A549 (cell line): ENCODE results near the gene ZNG1A.
"Not testable (repeated sequence)": the region's sequence is repeated elsewhere in the genome, so short reads cannot be mapped to it uniquely, and the experiment has no call there.

ENCODE experiments used
- ESRRA ChIP-seq: fragments of 150-350 bp; IDR thresholded peaks from 2 replicates; pipeline ENCODE4 v1.6.1; 2014; ENCODE audit warnings: mild to moderate bottlenecking, low read length, borderline replicate concordance
- GATA3 ChIP-seq: IDR thresholded peaks from 2 replicates; pipeline ENCODE4 v1.6.1; 2012; ENCODE audit warnings: borderline replicate concordance
- POLR2A ChIP-seq: IDR thresholded peaks from 2 replicates; pipeline ENCODE4 v1.6.1; 2012; ENCODE audit warnings: mild to moderate bottlenecking, low read length
- RCOR1 ChIP-seq: fragments of 150-350 bp; IDR thresholded peaks from 2 replicates; pipeline ENCODE4 v1.6.1; 2014; ENCODE audit warnings: antibody characterized with exemption, low read length, low read depth
- TF ChIP-seq, protein P1 (sequence below): fragments of >200 bp; sonication (Bioruptor Twin); formaldehyde crosslinking; IDR thresholded peaks from 3 replicates; pipeline ENCODE4 v1.5.1; 2016
- TF ChIP-seq, protein P2 (sequence below): IDR thresholded peaks from 2 replicates; pipeline ENCODE4 v1.6.1; 2012
- TF ChIP-seq, protein P3 (sequence below): fragments of 450-650 bp; IDR thresholded peaks from 2 replicates; pipeline ENCODE4 v1.6.1; 2014; ENCODE audit warnings: antibody characterized with exemption

DNA sequence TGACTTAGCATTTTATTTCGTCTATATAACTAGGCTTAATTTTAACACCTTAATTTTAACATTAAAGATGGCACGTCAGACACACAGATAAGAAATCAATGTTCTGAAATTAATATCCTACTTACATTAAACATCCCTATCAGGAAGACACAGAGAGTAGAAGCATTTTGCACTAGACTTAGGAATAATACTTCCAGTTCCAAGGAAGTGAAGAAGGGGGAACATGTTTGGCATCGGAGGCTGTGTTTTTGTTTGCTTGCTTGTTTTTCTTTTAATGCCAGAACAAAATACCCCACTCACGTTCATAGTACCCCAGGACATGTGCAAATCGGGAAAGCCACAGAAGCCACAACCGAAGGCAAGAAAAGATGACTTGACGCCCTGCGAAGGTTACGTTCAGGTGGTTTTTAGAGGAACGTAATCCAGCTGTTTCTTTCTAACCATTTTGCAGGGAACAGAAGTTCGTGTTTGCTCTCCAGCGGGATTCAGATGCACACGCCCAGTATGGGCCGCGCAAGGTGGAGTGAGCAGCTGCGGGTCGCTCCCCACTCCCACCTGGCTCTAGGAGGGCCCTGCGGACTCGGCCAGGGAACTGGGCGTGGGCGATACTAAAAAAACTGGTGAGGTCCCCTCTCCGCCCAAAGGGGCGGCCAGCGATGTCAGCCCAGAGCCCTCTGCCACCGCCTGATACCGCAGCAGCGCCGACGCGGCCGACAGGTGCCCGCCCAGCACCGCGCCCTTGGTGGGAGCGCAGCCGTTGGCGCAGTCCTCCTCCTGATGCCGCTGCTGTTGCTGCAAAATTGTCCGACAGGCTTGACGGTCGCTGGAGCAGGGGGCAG lies 62.4 kb downstream of the ZNG1A start:
- TF ChIP-seq, protein P1, sequence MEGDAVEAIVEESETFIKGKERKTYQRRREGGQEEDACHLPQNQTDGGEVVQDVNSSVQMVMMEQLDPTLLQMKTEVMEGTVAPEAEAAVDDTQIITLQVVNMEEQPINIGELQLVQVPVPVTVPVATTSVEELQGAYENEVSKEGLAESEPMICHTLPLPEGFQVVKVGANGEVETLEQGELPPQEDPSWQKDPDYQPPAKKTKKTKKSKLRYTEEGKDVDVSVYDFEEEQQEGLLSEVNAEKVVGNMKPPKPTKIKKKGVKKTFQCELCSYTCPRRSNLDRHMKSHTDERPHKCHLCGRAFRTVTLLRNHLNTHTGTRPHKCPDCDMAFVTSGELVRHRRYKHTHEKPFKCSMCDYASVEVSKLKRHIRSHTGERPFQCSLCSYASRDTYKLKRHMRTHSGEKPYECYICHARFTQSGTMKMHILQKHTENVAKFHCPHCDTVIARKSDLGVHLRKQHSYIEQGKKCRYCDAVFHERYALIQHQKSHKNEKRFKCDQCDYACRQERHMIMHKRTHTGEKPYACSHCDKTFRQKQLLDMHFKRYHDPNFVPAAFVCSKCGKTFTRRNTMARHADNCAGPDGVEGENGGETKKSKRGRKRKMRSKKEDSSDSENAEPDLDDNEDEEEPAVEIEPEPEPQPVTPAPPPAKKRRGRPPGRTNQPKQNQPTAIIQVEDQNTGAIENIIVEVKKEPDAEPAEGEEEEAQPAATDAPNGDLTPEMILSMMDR = not testable (repeated sequence)
- TF ChIP-seq, protein P2, sequence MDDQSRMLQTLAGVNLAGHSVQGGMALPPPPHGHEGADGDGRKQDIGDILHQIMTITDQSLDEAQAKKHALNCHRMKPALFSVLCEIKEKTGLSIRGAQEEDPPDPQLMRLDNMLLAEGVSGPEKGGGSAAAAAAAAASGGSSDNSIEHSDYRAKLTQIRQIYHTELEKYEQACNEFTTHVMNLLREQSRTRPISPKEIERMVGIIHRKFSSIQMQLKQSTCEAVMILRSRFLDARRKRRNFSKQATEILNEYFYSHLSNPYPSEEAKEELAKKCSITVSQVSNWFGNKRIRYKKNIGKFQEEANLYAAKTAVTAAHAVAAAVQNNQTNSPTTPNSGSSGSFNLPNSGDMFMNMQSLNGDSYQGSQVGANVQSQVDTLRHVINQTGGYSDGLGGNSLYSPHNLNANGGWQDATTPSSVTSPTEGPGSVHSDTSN = not testable (repeated sequence)
- TF ChIP-seq POLR2A, ESRRA, GATA3, RCOR1: not testable (repeated sequence)
- TF ChIP-seq, protein P3, sequence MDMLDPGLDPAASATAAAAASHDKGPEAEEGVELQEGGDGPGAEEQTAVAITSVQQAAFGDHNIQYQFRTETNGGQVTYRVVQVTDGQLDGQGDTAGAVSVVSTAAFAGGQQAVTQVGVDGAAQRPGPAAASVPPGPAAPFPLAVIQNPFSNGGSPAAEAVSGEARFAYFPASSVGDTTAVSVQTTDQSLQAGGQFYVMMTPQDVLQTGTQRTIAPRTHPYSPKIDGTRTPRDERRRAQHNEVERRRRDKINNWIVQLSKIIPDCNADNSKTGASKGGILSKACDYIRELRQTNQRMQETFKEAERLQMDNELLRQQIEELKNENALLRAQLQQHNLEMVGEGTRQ = not testable (repeated sequence)
